ENCODE measurements around the gene SNTG2.

GRCh38 chr2:974054-974453, 23.4 kb downstream of the SNTG2 start:
- TF ChIP-seq CTCF (IDR thresholded peaks at IDR 0.05; ENCODE audit: low read depth, low read length, poor library complexity, severe bottlenecking) (no peak), EZH2phosphoT487 (IDR thresholded peaks at IDR 0.05; ENCODE audit: borderline replicate concordance, low read length) (no peak)

All from DOHH2 (cell line).